CD4-positive, alpha-beta T cell (primary cell): Measurements from ENCODE around the gene ARAP2. TPM values are rescaled to one million over a fixed set of nuclear protein-coding genes. Genes with fewer than 3 reads are reported as not detected.
A peak's percentile ranks its signal among the peaks of the same experiment; 100 is the strongest.

Source experiments
- ATAC-seq: fragments of 200-7000 bp; cut with Tn5 transposase; one replicate; pipeline ENCODE4 v1.10.0; 2022; ENCODE audit warnings: mild to moderate bottlenecking; ENCODE audit not compliant: poor library complexity
- CTCF ChIA-PET: fragments of 350-600 bp; sonication (Branson Sonifier 250); formaldehyde crosslinking; loops from one replicate; lab custom pipeline; 2021; ENCODE audit warnings: antibody characterized with exemption, inconsistent platforms; lab: Charles Lee
- POLR2A ChIA-PET: fragments of 350-600 bp; sonication (Branson Sonifier 250); formaldehyde crosslinking; loops from one replicate; lab custom pipeline; 2021; ENCODE audit warnings: antibody characterized with exemption, inconsistent platforms; lab: Charles Lee
- DNase-seq, 14 experiments: peaks; one replicate each; pipeline ENCODE4 v3.0.0-alpha.2; 2013 to 2020; ENCODE audit warnings: mixed read lengths in 2 of 14
- H3K27ac ChIP-seq, 2 donors: one replicate each; pipeline versions ENCODE4 v1.5.1 to v1.7.0; 2013; ENCODE audit warnings: low read length in 2 of 2, low read depth in 1 of 2, mild to moderate bottlenecking in 1 of 2
- H3K27me3 ChIP-seq, 2 experiments: 1 replicate in 1 of 2; 2 replicates in 1 of 2; pipeline versions ENCODE4 v1.6.1 to v1.7.0; 2013; ENCODE audit warnings: low read length in 2 of 2, control low read depth in 1 of 2, mild to moderate bottlenecking in 1 of 2, moderate library complexity in 1 of 2; ENCODE audit not compliant: insufficient read depth in 2 of 2, control insufficient read depth in 1 of 2
- H3K36me3 ChIP-seq: one replicate; pipeline ENCODE4 v1.6.1; 2013; ENCODE audit warnings: low read length, control low read depth; ENCODE audit not compliant: insufficient read depth
- H3K4me1 ChIP-seq: one replicate; pipeline ENCODE4 v1.6.1; 2013; ENCODE audit warnings: low read length, control low read depth; ENCODE audit not compliant: insufficient read depth
- H3K4me3 ChIP-seq: one replicate; pipeline ENCODE4 v1.5.1; 2013; ENCODE audit warnings: mild to moderate bottlenecking, low read length, moderate library complexity
- H3K9me3 ChIP-seq, 2 experiments: 1 replicate in 1 of 2; 2 replicates in 1 of 2; pipeline versions ENCODE4 v1.6.1 to v1.7.0; 2013; ENCODE audit warnings: low read length in 2 of 2, mild to moderate bottlenecking in 2 of 2, control low read depth in 1 of 2, moderate library complexity in 1 of 2; ENCODE audit not compliant: control insufficient read depth in 1 of 2, insufficient read depth in 1 of 2
- H3K27ac Mint-ChIP-seq: one replicate; pipeline ENCODE4 v1.8.0; 2020; ENCODE audit warnings: mixed read lengths
- H3K27me3 Mint-ChIP-seq: one replicate; pipeline ENCODE4 v1.8.0; 2021; ENCODE audit warnings: mixed read lengths
- H3K36me3 Mint-ChIP-seq: one replicate; pipeline ENCODE4 v1.8.0; 2021; ENCODE audit warnings: low read depth, mixed read lengths
- H3K4me1 Mint-ChIP-seq: one replicate; pipeline ENCODE4 v1.8.0; 2021; ENCODE audit warnings: low read depth, mixed read lengths
- H3K4me3 Mint-ChIP-seq: one replicate; pipeline ENCODE4 v1.8.0; 2020; ENCODE audit warnings: mild to moderate bottlenecking, mixed read lengths
- H3K9me3 Mint-ChIP-seq: one replicate; pipeline ENCODE4 v1.8.0; 2020; ENCODE audit warnings: mixed read lengths
- CTCF ChIP-seq: fragments of 200-600 bp; IDR thresholded peaks from one replicate; pipeline ENCODE4 v1.8.0; 2022; ENCODE audit warnings: antibody characterized with exemption, mild to moderate bottlenecking
- intact Hi-C, 2 experiments: fragments of 100-400 bp; cut with DNase I in 1 of 2; cut with micrococcal nuclease in 1 of 2; formaldehyde crosslinking; loops; one replicate each; pipeline versions ENCODE4 v1.15.1 to v1.9.0; 2023 to 2025; cut with DNase I, micrococcal nuclease
- total RNA-seq, 174 experiments: library from RNA in 2 of 174; stranded (reverse) in 2 of 174; gene quantifications; one replicate each; pipeline ENCODE4 v1.2.3 and lab custom pipeline; 2021 to 2026

Gene ARAP2
- total RNA-seq, 2 experiments from 2014 or later, result 54.3 to 63.4 TPM

GRCh38 chr4:36285784-36286480 is 41.6 kb upstream of the ARAP2 start:
- Mint-ChIP-seq H3K36me3 (no peaks in the 10 kb centered on the region), H3K4me1 (peaks cover 20% of the 10 kb centered on the region), H3K27ac (peak overlapping the region; percentile 83), H3K27me3 (no peaks in the 10 kb centered on the region), H3K9me3 (peaks cover 3% of the 10 kb centered on the region), H3K4me3 (peak overlapping the region; percentile 49)
- TF ChIP-seq CTCF, result no peak
- ATAC-seq (peak; percentile 93), DNase-seq (peak in 13 of 14 experiments; percentile 9 to 92 (median 41))
- intact Hi-C loops, result loop anchor here in 1 of 2 experiments (1.0 to 5.0 kb wide), 3 partner anchors 31 to 43 kb away; no protein-coding TSS in a partner anchor
- CTCF ChIA-PET, result interaction anchor here (0.8 to 2.1 kb wide), 6 partner anchors 18 to 114 kb away, joined by 3 to 16 read pairs (median 5); partner anchors contain the start of gene ARAP2
- Histone ChIP-seq H3K27ac (peak overlapping the region; percentile 13 to 61), H3K9me3 (no peaks in the 10 kb centered on the region), H3K36me3 (no peaks in the 10 kb centered on the region), H3K27me3 (no peaks in the 10 kb centered on the region), H3K4me1 (no peaks in the 10 kb centered on the region), H3K4me3 (peak overlapping the region; percentile 15)
- POLR2A ChIA-PET, result interaction anchor here (0.6 to 2.4 kb wide), 10 partner anchors 15 to 109 kb away, joined by 3 to 36 read pairs (median 4); partner anchors contain the start of gene ARAP2

DNA sequence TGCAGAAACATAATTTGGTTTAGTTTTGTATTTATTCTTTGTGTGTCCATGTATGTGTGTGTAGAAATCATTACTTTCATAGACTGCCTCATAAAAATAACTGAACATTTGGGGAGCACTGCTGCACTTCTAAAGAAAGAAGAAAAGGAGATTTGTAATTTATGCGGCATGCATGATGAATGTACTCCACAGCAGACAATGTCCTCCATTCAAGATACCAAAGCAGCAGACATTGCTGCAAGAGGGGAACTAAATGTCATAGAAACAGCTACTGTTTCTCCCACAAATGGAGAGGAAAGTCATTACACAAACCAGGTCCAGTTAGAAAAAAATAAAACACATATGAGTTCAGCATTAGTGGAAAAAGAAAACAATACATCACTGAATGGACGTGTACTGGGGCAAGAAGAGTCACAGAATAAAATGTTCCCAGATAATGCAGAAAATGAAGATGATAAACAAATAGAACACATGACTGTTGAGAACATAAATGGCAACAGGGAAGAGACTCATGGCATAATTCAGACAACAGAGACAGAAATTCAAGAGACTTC is 39.7 kb upstream of the ARAP2 start:
- Mint-ChIP-seq H3K27me3 (no peaks in the 10 kb centered on the region), H3K9me3 (peaks cover 3% of the 10 kb centered on the region), H3K4me1 (peaks cover 20% of the 10 kb centered on the region), H3K36me3 (no peaks in the 10 kb centered on the region), H3K4me3 (no peak overlapping the region), H3K27ac (peak overlapping the region; percentile 21)
- Histone ChIP-seq H3K4me1 (peaks cover 6% of the 10 kb centered on the region), H3K27ac (no peak overlapping the region), H3K4me3 (no peak overlapping the region), H3K9me3 (no peaks in the 10 kb centered on the region), H3K36me3 (no peaks in the 10 kb centered on the region), H3K27me3 (no peaks in the 10 kb centered on the region)
- ATAC-seq (no peak), DNase-seq (no peak)
- POLR2A ChIA-PET, result no interaction called here
- intact Hi-C loops, result loop anchor here in 1 of 2 experiments (5.0 kb wide), 1 partner anchor 47 kb away; no protein-coding TSS in a partner anchor
- TF ChIP-seq CTCF, result no peak
- CTCF ChIA-PET, result no interaction called here

- peaks cover 6% of the 10 kb centered on the region for H3K4me1 ChIP-seq
- H3K4me3 ChIP-seq, result peak overlapping the region; percentile 17
- H3K36me3 Mint-ChIP-seq, result no peaks in the 10 kb centered on the region
- H3K36me3 ChIP-seq, result no peaks in the 10 kb centered on the region
- intact Hi-C loops, result loop anchor here in 1 of 2 experiments (5.0 kb wide), 1 partner anchor 45 kb away; no protein-coding TSS in a partner anchor
- H3K27ac ChIP-seq, result no peak overlapping the region
- POLR2A ChIA-PET, result no interaction called here
- ATAC-seq, result no peak
- no peaks in the 10 kb centered on the region for H3K27me3 ChIP-seq
- no peaks in the 10 kb centered on the region for H3K9me3 ChIP-seq
- H3K27me3 Mint-ChIP-seq, result no peaks in the 10 kb centered on the region
- no peak overlapping the region for H3K4me3 Mint-ChIP-seq
- peaks cover 32% of the 10 kb centered on the region for H3K4me1 Mint-ChIP-seq
- CTCF ChIA-PET, result interaction anchor here (1.2 to 1.5 kb wide), 2 partner anchors 8 to 15 kb away, joined by 3 read pairs; no protein-coding TSS in a partner anchor
- no peak overlapping the region for H3K27ac Mint-ChIP-seq
- H3K9me3 Mint-ChIP-seq, result peaks cover 3% of the 10 kb centered on the region
- no peak for DNase-seq
- no peak for TF ChIP-seq CTCF
Observed at GRCh38 chr4:36282503-36283030, 38.3 kb upstream of the ARAP2 start.
